ENCODE results near the gene ASAP2. TPM values are rescaled to one million over a fixed set of nuclear protein-coding genes. Genes with fewer than 3 reads are reported as not detected.

ASAP2 gene
- total RNA-seq, 2 experiments from 2014 or later = not detected

- Mint-ChIP-seq H3K9me3 (no peaks in the 10 kb centered on the region), H3K4me1 (peaks cover 2% of the 10 kb centered on the region), H3K27me3 (peaks cover 8% of the 10 kb centered on the region), H3K4me3 (no peak overlapping the region), H3K36me3 (no peaks in the 10 kb centered on the region), H3K27ac (no peak overlapping the region)
- DNase-seq = no peak
- no peak for ATAC-seq (ENCODE audit: low read depth)
- POLR2A ChIA-PET = no interaction called here
These were observed 174.4 kb downstream of the ASAP2 start for GRCh38 chr2:9380702-9381628.

- no peaks in the 10 kb centered on the region for H3K4me1 Mint-ChIP-seq
- POLR2A ChIA-PET = no interaction called here
- DNase-seq = no peak
These were observed 176.1 kb downstream of the ASAP2 start for GRCh38 chr2:9382604-9383235.

DNA sequence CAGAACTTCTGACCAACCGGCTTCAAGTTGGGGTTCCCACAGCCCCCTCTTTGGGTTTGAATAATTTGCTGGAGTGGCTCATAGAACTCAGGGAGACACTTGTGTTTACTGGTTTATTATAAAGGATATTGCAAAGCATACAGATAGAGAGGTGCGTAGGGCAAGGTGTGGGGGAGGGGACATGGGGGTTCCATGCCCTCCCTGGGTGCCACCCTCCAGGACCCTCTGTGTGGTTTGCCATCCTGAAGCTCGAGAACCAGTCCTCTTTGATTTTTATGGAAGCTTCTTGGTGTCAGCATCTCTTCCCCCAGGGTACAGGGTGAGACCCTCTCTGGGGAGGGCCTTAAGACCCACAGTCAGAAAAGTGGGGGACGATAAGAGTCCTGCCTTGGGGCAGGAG is 177.9 kb downstream of the ASAP2 start:
- peaks cover 2% of the 10 kb centered on the region for H3K27me3 Mint-ChIP-seq
- ATAC-seq (ENCODE audit: low read depth) (no peak), DNase-seq (no peak)
- no peaks in the 10 kb centered on the region for H3K4me1 Mint-ChIP-seq
- no peaks in the 10 kb centered on the region for H3K36me3 Mint-ChIP-seq
- H3K4me3 Mint-ChIP-seq = no peak overlapping the region
- H3K27ac Mint-ChIP-seq = no peak overlapping the region
- no peaks in the 10 kb centered on the region for H3K9me3 Mint-ChIP-seq
- POLR2A ChIA-PET = no interaction called here

More at GRCh38 chr2:9382604-9383235, 176.1 kb downstream of the ASAP2 start:
- Mint-ChIP-seq H3K9me3 (no peaks in the 10 kb centered on the region), H3K4me3 (no peak overlapping the region), H3K36me3 (no peaks in the 10 kb centered on the region), H3K27ac (no peak overlapping the region), H3K27me3 (peaks cover 4% of the 10 kb centered on the region)
- ATAC-seq (ENCODE audit: low read depth) = no peak

DNA sequence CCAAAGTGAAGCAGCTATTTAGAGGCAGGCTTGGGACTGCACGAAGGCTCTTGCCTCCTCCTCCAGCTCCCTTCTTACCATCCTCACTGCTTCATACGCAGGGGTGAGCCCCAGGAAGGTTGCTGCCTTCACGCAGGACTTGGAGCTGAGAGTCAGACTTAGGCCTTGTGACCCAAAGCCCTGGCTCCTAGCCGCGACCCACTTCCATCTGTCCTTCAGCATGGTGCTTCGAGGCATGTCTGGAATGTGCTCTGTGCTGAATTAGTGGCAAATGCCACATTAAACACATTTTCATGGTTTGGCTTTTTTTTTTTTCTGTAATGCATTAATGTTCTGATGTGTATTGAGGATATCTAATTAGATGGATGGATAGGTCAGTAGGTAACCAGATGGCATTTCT is 179.2 kb downstream of the ASAP2 start:
- Mint-ChIP-seq H3K9me3 (no peaks in the 10 kb centered on the region), H3K4me3 (no peak overlapping the region), H3K27me3 (peaks cover 2% of the 10 kb centered on the region), H3K4me1 (no peaks in the 10 kb centered on the region), H3K36me3 (no peaks in the 10 kb centered on the region), H3K27ac (no peak overlapping the region)
- ATAC-seq (ENCODE audit: low read depth) (no peak), DNase-seq (no peak)
- POLR2A ChIA-PET = no interaction called here

DNA sequence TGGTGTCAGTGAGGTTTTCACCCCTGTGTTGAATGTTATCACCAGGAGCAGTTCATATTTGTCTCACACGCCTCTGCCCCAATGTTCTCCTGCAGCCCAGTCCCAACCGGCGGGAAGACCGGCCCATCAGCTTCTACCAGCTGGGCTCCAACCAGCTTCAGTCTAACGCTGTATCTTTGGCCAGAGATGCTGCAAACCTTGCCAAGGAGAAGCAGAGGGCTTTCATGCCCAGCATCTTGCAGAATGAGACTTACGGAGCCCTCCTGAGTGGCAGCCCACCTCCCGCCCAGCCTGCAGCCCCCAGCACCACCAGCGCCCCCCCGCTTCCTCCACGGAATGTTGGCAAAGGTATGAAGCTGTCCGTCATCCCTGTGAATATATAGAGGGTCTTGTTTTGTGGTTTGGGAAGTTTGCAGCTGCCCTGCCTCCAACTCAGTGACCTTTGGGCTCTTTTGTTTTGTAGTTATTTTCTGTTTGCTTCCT is 181.6 kb downstream of the ASAP2 start:
- no peaks in the 10 kb centered on the region for H3K9me3 Mint-ChIP-seq
- H3K27ac Mint-ChIP-seq = no peak overlapping the region
- no peaks in the 10 kb centered on the region for H3K4me1 Mint-ChIP-seq
- no peak overlapping the region for H3K4me3 Mint-ChIP-seq
- H3K36me3 Mint-ChIP-seq = no peaks in the 10 kb centered on the region
- H3K27me3 Mint-ChIP-seq = no peaks in the 10 kb centered on the region
- no peak for ATAC-seq (ENCODE audit: low read depth)
- POLR2A ChIA-PET = no interaction called here
- DNase-seq = no peak

GRCh38 chr2:9388950-9389911 is 182.6 kb downstream of the ASAP2 start:
- Mint-ChIP-seq H3K4me3 (no peak overlapping the region), H3K9me3 (no peaks in the 10 kb centered on the region), H3K36me3 (no peaks in the 10 kb centered on the region), H3K27ac (no peak overlapping the region), H3K4me1 (no peaks in the 10 kb centered on the region), H3K27me3 (no peaks in the 10 kb centered on the region)
- ATAC-seq (ENCODE audit: low read depth) (no peak), DNase-seq (no peak)
- POLR2A ChIA-PET = no interaction called here

GRCh38 chr2:9390151-9390850 is 183.7 kb downstream of the ASAP2 start:
- no peaks in the 10 kb centered on the region for H3K27me3 Mint-ChIP-seq
- H3K4me3 Mint-ChIP-seq = no peak overlapping the region
- H3K36me3 Mint-ChIP-seq = no peaks in the 10 kb centered on the region
- DNase-seq = no peak
- H3K4me1 Mint-ChIP-seq = no peaks in the 10 kb centered on the region
- no peak overlapping the region for H3K27ac Mint-ChIP-seq
- H3K9me3 Mint-ChIP-seq = no peaks in the 10 kb centered on the region
- no peak for ATAC-seq (ENCODE audit: low read depth)
- POLR2A ChIA-PET = no interaction called here

DNA sequence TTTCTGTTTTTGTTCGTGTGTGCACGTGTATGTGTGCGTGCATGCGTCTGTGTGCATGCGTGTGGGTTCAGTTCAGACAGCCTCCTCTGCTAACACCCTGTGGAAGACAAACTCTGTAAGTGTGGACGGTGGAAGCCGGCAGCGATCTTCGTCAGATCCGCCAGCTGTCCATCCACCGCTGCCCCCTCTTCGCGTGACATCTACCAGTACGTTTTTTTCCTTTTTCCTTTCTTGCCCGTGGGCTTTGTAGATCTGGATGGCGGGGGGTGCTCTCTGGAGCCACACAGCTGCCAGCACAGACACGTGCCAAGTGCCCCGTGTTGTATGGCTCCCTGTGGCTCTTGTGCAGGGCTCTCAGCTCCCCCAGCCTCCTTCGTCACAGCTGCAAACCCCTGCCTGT is 184.4 kb downstream of the ASAP2 start:
- DNase-seq (no peak), ATAC-seq (ENCODE audit: low read depth) (no peak)
- H3K27ac Mint-ChIP-seq = no peak overlapping the region
- H3K4me1 Mint-ChIP-seq = no peaks in the 10 kb centered on the region
- no peak overlapping the region for H3K4me3 Mint-ChIP-seq
- POLR2A ChIA-PET = no interaction called here
- no peaks in the 10 kb centered on the region for H3K36me3 Mint-ChIP-seq
- H3K9me3 Mint-ChIP-seq = no peaks in the 10 kb centered on the region
- no peaks in the 10 kb centered on the region for H3K27me3 Mint-ChIP-seq

- Mint-ChIP-seq H3K4me3 (no peak overlapping the region), H3K27me3 (no peaks in the 10 kb centered on the region), H3K9me3 (no peaks in the 10 kb centered on the region), H3K27ac (no peak overlapping the region), H3K4me1 (no peaks in the 10 kb centered on the region), H3K36me3 (no peaks in the 10 kb centered on the region)
- POLR2A ChIA-PET = no interaction called here
- ATAC-seq (ENCODE audit: low read depth) = no peak
- DNase-seq = no peak
These were observed 185.5 kb downstream of the ASAP2 start for GRCh38 chr2:9391961-9392720.

DNA sequence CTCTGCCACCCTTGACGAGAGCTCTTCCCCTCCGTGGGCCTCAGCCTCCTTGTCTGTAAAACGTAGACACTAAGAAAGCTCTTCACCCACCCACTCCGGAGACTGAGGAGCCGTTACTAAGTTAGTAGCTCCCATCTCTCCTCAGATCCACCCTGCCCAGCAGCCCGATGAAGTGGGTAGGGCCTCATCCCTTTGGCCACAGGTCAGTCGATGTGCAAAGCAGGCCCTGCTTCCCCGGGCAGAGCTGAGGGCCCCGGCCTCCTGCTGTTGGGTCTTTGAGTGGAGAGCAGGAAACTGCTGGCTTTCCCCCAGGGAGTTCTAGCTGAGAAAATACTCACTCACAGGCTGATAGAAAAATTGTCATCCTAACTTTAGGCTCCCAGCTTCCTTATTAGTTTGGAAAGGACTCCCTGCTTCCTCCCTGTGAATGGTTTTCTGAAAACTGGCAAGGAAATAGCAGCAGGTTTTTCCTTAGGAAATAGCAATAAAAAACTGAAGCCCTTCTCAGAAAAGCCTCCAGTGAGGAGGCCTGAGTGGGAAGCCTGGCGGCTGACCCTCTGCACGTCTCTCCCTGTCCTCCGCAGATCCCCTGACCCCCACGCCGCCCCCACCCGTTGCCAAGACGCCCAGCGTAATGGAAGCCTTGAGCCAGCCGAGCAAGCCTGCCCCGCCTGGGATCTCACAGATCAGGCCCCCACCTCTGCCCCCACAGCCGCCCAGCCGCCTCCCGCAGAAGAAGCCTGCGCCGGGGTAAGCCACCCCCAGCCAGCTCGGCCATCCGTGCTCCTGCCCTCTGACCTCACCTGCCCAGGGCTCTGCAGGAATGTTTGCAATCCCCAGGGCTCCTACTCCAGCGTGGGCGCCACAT is 186.5 kb downstream of the ASAP2 start:
- Mint-ChIP-seq H3K4me1 (no peaks in the 10 kb centered on the region), H3K27me3 (no peaks in the 10 kb centered on the region), H3K9me3 (no peaks in the 10 kb centered on the region), H3K27ac (no peak overlapping the region), H3K4me3 (no peak overlapping the region), H3K36me3 (no peaks in the 10 kb centered on the region)
- POLR2A ChIA-PET = no interaction called here
- ATAC-seq (ENCODE audit: low read depth) = no peak
- DNase-seq = no peak

GRCh38 chr2:9394816-9395215 is 188.2 kb downstream of the ASAP2 start:
- Mint-ChIP-seq H3K4me3 (no peak overlapping the region), H3K36me3 (no peaks in the 10 kb centered on the region), H3K27me3 (no peaks in the 10 kb centered on the region), H3K27ac (no peak overlapping the region), H3K9me3 (no peaks in the 10 kb centered on the region), H3K4me1 (no peaks in the 10 kb centered on the region)
- DNase-seq = no peak
- POLR2A ChIA-PET = no interaction called here
- no peak for ATAC-seq (ENCODE audit: low read depth)

- no peak for ATAC-seq (ENCODE audit: low read depth)
- Mint-ChIP-seq H3K4me3 (no peak overlapping the region), H3K27me3 (no peaks in the 10 kb centered on the region), H3K27ac (no peak overlapping the region), H3K36me3 (no peaks in the 10 kb centered on the region), H3K4me1 (no peaks in the 10 kb centered on the region), H3K9me3 (no peaks in the 10 kb centered on the region)
- DNase-seq = no peak
- POLR2A ChIA-PET = no interaction called here
These were observed 190.6 kb downstream of the ASAP2 start for GRCh38 chr2:9397201-9397600.
